Lower leg skin (tissue), 3 donors: Measurements from ENCODE around the gene PPP1R13B.

Source experiments
- CTCF ChIP-seq, 3 donors: fragments of 450-650 bp; IDR thresholded peaks; one replicate each; pipeline ENCODE4 v1.5.1; 2016; ENCODE audit warnings: antibody characterized with exemption in 3 of 3, mild to moderate bottlenecking in 3 of 3, moderate library complexity in 2 of 3
- POLR2A ChIP-seq, 2 donors: fragments of 450-650 bp; IDR thresholded peaks; one replicate each; pipeline ENCODE4 v1.6.1; 2016 to 2017; ENCODE audit warnings: antibody characterized with exemption in 2 of 2, mild to moderate bottlenecking in 1 of 2, moderate library complexity in 1 of 2

- TF ChIP-seq CTCF (IDR thresholded peaks at IDR 0.05) = no peak
- no peak for TF ChIP-seq POLR2A (IDR thresholded peaks at IDR 0.05)
These were observed 123.7 kb downstream of the PPP1R13B start for GRCh38 chr14:103723748-103724081.
